Activated effector memory CD4-positive, alpha-beta T cell treated with Interleukin-2 at 50 U/mL for 16 hours (primary cell): Measurements from ENCODE around the gene KIF23.
"Not testable (repeated sequence)": the region's sequence is repeated elsewhere in the genome, so short reads cannot be mapped to it uniquely, and the experiment has no call there.

ENCODE experiments used
- DNase-seq: peaks from one replicate; pipeline ENCODE4 v3.0.0-alpha.2; 2020

Gene KIF23

DNA sequence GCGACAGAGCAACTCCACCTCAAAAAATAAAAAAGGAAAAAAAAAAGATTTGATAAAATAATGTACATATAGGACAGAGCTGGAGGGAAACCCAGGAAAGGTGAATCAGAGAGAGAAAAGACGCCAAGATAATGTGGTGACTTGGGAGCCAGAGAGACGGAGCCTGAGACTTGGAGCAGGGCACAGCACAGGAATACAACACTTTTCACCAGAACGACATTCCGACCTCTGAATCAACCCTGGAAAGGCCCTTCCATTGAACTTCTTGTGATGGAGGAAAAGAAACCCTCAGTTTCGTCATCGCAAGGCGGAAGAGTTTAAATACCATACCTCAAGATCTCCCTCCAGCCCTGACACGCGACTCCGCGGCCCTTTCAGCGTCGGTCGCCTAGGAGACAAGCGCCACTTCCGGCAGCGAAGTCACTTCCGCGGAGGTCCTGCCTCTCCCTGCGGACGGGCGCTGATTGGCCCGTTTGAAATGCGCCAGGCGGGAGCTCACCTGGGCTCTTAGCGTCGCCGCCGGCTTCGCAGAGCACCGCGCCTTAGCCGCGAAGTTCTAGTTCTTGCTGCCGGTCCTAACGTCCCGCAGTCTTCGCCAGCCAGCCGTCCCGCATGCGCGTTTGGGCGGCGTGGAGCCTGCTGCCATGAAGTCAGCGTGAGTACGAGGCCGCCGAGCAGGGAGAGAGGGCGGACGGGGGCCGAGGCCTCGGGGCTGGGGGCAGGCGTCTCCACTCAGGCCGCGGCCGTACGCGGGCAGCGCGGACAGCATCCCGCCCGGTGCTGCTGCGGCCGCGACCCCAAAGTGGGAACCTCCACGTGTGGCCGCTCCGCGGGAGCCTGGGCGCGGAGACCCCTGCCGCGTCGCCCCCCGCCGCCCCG, at the start of gene KIF23:
TSS of gene KIF23 (plus strand) at position 528 of the 879 bp plus-strand sequence. CDS start at position 645, 117 bp downstream.
- peak; percentile 90 for DNase-seq

DNA sequence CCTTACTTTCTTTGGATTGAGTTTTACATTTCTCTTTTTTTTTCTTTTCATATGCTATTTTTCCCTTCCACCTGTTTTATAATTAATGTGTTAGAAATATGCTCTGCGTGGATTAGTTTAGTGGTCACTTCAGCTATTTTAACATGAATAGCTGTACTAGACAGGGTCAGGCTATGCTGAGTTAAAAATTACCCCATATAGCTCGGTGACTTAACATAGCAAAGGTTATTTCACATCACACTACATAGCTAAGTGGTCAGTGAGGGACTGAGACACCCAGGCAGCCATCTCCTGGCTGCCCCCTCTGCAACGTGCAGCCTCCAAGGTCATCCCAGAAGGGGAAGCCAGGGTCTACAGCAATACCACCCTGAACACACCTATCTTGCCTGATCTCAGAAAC, 46.9 kb upstream of the KIF23 start:
- DNase-seq, result no peak

DNA sequence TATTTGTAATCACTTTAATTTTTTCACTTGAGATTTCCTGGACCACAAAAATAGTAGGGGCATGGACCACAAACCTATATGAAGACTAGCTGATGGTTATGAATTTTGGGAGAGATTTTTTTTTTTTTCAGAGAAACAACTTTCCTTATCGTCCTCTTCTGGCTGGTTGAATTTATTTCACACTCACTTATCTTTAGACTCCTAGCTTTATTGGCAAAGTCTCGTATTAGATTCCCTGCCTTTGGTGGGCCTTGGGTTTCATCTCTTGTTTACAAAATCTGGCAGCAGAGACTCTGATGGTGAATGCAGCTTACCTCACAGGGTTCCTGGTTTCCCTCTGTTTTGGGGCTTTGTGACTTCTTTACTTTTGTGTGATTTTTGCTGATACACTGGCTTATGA, 44.5 kb upstream of the KIF23 start:
- DNase-seq, result no peak

DNA sequence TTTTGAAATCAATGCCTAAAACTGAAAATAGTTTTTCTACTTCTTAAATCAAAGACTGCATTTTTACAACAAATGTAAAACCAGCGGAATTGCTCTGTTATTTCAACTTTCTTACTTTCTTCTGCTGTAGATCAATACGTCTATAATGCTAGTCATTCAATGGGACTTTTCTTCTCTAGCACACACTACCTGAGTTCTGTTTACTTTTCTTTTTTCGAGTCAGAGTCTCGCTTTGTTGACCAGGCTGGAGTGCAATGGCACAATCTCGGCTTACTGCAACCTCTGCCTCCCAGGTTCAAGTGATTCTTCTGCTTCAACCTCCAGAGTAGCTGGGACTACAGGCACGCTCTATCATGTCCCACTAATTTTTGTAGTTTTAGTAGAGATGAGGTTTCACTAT, 40.7 kb upstream of the KIF23 start:
- no peak for DNase-seq

DNA sequence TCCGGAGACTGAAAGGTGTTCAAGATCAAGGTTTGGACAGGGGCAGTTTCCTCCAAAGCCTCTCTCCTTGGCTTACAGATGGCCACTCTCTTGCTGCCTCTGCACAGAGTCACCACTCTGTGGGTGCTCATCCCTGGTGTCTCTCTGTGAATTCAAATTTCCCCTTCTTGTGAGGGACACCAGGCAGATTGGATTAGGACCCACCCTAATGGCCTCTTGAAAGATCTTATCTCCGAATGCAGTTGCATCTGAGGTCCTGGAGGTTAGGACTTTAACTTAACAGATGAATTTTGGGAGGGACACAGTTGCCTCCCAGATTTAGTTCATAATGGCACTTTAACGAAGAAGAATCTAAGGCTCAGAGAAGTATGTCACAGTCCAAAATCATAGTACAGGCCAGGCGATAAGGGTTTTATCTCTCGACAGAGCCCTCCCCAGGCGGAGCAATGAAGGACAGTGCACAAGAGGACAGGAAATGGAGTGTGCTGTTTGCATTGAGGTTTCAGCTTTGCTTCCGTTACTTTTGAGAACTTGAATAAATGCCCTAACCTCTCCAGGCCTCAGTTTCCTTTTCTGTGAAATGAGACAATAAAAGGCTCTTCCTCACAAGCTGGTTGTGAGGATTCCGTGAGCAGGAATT, 38.9 kb upstream of the KIF23 start:
- no peak for DNase-seq

DNA sequence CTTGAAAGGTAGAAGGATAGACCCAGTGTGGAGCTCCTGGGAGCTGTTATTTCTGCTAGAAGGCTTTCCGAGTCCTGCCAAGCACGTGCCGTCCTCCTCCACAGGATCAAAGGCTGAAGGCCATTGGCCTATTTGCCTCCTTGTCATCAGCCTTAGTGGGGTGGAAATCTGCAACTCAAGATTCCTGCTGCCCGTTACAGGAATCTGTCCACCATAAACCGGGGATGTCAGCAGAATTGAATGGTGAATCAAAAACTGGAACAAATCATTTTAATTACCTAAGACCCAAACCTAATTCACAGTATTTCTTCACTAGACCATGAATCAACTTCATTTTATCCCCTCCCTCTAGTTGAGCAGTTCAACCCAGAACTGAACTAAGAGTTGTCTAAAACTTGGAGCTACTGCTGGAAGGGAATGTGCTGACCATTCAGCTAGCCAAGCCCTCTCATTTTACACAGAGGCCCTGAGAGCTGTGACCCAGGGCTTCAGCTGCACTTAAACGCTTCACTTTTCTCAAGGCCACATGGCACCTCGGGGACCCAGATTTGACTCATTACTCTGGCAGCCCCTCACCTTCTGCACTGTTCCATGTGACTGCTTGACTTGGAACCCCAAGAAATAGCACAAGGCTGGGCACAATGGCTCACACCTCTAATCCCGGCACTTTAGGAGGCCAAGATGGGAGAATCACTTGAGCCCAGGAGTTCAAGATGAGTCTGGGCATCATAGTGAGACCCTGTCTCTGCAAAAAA, 36.8 kb upstream of the KIF23 start:
- DNase-seq, result no peak

DNA sequence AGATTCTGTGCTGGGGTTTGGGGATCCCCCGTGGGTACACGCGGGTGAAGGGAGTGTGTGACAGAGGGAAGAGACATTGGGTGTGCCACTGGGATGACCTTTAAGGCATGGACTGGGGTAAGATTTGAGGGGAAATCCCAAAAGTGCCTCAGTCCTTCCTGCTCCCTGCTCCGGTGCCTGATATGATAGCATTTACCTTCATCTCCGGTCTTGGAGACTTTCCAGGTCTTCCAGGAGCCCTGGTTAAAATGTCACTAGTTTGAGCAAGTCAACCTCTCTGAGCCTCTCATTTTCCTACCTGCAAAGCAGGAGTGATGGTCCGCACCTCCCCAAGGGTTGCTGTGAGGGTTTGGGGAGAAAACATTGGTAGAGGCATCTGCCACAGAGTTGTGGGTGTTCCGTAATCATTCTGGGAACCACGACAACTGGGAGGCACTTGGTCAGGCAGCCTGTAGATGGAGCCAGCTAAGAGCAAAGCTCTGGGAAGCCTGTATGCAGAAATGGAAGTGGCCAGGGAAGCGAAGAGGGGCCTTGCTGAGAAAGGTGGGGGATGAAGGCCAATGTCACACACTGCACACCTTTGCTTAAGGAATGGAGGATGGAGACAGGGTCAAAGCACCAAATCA, 33.9 kb upstream of the KIF23 start:
- no peak for DNase-seq

DNA sequence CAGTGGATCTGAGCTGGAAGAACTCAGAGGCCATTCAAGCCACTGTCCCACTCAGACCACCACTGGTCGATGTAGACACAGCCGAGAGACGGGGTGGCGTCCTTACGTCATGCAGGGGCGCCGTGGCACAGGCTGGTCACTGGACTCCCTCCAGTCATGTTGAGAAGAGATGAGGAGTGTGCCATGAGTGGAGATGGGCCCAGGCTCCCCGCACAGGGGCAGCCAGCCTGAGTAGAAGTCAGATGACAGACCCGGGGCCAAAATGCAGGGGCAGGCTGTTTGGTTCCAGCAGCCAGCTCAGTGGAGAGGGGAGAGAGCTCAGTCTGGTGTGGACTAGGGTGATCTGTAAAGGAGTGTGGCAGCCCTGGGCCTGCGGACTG, 33.4 kb upstream of the KIF23 start:
- no peak for DNase-seq

DNA sequence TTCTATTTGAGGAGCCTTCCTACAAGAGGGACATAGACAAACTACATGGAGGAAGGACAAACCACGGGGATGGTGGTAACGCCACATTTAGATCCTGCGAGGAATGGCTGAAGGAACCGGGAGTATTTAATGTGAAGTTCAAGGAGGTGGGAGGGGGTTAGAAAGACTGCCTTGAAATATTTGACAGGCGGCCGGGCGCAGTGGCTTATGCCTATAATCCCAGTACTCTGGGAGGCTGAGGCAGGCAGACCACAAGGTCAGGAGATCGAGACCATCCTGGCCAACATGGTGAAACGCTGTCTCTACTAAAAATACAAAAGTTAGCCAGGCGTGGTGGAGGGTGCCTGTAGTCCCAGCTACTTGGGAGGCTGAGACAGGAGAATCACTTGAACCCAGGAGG, 32.0 kb upstream of the KIF23 start:
- not testable (repeated sequence) for DNase-seq

DNA sequence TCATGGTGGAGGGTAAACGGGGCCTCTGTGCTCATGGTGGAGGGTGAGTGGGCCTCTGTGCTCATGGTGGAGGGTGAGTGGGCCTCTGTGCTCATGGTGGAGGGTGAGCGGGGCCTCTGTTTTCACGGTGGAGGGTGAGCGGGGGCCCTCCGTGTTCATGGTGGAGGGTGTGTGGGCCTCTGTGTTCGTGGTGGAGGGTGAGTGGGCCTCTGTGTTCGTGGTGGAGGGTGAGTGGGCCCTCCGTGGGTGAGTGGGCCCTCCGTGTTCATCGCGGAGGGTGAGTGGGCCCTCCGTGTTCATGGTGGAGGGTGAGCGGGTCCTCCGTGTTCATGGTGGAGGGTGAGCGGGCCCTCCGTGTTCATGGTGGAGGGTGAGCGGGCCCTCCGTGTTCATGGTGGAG, 30.1 kb upstream of the KIF23 start:
- DNase-seq, result not testable (repeated sequence)

DNA sequence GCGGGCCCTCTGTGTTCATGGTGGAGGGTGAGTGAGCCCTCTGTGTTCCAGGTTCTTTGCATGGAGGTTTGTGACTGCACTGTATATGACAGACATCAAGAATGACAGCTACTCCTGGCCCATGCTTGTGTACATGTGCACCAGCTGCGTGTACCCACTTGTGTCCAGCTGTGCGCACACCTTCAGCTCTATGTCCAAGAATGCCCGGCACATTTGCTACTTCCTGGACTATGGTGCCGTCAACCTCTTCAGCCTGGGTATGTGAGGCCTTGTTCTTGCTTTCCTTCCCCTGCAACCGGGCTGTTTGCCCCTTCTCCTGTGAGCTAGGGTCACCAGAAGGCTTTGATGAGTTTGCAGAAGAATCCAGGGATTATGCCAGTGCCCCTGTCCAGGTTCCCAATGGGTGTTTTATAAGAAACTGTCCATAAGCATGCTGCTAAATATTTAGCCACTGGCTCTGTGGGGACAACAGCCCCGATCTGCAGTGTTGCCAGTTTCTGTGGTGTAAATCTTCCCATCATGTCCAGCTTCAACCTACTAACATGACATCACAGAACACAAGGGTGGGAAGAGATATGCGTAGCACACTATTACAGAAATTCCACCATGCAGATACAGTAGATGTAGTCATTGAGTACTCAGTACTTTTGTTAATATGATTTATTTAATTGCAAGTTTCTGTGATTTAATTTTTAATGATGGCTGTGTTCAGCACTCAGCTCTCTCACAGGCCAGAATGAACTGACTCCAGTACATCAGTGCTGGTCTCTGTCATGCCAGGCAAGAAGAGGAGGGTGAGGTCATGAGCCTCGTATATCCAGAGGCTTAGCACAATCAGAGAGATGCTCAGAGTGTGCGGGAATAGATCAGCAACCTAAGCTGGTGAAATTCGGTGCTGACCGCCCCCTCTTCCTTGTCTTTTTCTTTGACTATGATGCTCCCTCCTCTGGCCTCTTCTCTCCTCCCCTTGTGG, 29.2 kb upstream of the KIF23 start:
- no peak for DNase-seq

DNA sequence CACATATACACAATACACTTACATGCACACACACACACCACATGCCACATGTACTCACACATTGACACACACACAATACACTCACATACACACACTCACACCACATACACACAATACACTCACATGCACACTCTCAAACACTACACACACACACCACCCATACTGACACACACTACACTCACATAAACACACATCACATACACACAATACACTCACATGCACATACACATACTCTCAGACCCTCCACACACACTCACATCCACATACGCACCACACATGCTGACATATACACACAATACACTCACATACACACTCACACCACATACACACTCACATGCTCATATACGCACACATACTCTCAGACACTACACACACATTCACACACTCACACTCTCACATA, 28.3 kb upstream of the KIF23 start:
- no peak for DNase-seq

DNA sequence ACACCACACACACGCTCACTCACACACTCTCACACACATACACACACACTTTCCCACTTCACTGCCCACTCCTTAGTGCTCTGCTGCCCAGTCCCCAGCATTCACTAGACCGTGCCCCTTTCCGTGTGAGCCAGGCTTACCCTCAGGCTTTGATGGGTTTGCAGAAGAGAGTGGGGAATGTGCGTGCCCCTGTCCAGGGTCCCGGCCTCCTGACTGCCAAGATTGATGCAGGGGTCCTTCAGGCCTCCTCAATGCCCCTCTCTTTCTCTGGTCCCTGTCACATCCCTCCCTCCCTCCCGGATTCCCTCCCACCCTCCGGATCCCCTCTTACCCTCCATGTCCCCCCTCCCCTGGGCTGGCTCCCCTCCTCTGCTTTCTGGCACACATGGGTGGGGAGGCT, 27.9 kb upstream of the KIF23 start:
- no peak for DNase-seq

DNA sequence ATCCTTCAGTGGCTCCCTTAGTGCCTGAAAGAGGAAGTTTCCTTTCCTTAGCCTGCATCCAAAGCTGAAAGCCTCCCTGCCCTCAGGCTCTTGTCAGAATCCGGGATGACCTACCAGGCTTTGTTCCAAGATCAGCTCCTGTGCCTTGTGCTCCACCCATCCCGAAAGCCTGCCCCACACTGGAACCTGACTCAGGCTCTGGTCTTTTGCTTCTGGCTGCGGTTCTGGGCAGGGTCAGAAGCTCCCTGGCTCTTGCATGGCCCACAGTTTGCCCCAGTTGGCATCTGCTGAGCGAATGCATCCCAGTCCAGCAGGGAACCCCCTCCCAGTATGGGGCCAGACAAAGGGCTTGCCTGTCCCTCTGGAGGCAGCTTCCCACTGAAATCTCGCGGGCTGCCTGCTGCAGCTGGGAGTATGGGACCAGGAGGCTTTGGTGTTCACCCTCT, 25.9 kb upstream of the KIF23 start:
- no peak for DNase-seq

DNA sequence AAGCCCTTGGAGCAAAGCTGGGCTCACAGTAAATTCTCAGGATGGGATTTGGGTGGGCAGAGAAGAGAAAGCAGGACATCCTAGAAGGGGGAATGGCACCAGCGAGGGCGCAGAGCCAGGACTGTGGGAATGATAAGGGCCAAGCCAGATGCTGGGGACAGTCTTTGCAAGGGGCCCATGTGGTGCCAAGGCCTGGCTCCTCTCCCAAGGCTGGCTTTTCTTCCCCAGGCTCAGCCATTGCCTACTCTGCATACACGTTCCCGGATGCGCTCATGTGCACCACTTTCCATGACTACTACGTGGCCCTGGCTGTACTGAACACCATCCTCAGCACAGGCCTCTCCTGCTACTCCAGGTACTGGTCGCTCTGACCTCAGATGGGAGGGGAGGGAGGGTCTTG, 24.7 kb upstream of the KIF23 start:
- no peak for DNase-seq

DNA sequence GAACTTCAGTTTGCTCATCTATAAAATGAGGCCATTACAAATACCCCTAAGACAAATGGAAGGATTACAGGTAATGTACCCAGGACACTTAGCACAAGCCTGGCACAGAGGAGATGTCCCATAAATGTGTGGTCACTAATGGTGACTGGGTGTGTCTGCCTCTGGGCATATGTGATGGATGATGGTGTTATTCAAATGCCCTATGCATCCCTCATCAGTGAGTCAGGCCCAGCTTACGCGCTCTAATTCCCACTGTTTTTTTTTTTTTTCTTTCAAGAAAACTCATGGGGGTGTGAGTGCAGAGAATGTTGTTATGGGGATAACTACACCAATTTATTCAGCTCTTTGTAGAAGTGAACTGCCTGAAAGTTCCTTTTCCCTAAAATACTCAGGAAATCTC, 23.6 kb upstream of the KIF23 start:
- DNase-seq, result no peak

DNA sequence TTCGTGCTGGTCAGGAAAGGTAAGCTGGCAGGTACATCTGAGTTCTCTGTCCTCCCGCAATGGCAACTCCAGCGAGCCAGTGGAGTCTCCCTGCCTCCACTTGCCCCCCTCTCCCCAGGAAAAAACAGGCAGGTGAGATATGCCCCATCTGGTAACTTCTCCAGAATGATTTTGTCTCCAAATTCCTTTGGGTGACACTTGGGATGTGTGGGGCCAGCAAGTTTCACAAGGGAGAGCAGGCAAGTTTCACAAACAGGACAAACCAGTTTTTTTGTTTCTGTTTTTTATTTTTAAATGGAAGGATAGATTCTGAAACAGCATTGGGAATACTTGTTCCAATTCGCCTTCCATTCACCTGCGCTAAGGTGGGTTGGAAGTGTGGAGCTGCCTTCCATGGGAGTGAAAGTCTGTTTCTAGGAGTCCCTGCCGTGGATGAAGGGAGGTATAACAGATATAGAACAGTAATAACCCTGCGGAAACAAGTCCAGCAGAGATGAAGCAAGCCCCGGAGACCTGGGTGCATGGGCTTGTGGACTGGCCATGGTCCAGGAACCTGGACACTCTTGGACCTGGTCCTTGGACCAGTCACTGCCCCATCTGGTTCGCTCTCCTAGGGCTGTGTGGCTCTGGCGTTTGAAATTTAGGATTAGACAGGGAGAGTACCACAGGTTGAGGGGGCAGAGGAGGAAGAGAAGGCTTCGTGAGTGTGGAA, 22.9 kb upstream of the KIF23 start:
- no peak for DNase-seq

DNA sequence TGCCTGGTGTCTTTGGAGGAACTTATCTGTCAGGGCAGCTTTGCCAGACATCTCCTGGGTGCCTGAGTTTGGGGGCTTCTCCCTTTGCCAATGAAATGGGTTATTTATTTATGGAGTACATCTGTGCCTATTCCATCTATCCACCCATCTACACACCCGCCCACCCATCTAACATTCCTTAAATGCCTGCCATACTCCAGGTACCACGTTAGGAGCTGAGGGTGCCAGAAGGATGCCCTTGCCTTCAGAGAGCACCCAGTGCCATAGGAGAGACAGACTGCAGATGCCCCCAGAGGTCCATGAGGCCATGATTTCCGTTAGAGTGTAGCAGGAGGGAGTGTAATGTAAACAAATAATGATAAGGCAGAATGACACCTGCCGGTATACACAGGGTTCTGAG, 21.8 kb upstream of the KIF23 start:
- no peak for DNase-seq

DNA sequence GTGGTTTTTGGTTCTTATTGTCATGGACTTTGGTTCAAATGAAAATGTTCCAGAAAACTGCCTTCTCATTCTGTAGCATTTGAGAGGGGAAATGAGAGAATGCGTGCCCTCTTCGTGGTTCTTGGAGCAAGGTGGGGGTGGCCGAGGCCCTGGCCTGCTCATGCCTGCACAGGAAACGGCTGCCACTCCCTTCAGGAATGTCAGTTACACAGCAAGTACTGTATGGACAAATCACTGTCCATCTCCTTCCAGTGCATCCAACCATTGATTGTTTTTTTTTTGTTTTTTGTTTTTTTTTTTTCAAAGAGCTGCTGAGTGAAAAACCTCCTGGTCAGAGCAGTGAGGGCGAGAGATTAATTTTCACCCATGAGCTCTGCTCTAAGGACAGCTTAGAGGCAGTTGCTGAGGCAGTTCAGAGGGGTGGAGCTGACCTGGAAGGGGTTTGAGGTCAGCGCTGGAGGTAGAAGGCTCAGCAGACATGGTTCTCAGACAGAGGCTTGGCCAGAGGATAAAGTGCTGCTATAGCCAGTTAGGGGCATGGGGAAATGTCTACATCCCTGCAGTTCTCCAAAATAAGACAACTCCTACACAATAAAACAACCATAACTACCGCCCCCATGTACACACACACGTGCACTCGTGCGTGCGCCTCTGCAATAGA, 20.2 kb upstream of the KIF23 start:
- DNase-seq, result no peak

DNA sequence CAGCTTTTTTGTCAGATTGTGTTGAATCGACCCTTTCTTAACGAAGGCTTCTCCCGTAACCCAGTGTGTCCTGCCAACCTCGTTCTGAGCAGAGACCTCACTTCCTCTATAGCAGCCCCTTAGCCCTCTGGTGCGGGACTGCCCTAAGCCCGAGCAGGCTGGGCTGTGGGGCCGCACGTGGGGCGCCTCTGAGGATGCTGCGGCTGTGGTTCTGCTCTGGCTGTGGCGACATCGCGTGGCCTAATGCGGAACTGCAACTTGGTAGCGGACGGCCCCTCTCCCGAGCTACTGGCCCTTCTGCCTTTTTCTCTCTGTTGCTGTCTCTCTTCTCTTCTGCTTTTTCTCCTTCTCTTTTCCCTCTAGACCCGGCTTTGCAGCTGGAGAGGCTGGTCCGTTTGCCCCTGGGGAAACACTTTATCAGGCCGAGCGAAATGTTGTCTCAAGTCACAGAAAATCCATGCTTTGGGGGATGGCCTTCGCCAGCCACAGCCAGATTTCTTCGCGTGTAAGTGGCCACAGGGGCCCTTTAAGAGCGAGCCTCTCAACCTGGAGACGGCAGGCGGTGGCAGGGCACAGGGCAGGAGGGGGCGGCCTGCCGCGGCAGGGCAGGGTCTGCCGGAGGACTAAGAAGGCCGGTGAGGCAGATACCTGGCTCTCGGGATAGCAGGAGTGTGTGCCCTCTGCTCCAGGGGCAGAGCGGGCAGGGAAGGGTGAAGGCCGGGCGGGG, 19.4 kb upstream of the KIF23 start:
- peak; percentile 70 for DNase-seq
